Adrenal gland (tissue), 12 donors: ENCODE results near the gene FASTK. TPM values are rescaled to one million over a fixed set of nuclear protein-coding genes. Genes with fewer than 3 reads are reported as not detected.
A peak's percentile ranks its signal among the peaks of the same experiment; 100 is the strongest.

Source experiments
- DNase-seq, 7 donors: peaks; one replicate each; pipeline ENCODE4 v3.0.0-alpha.2; 2019 to 2020
- H3K27ac ChIP-seq, 5 donors: fragments of 200-600 bp; sonication (generic) in 4 of 5; 1 replicate in 3 of 5; 2 replicates in 2 of 5; pipeline versions ENCODE4 v1.5.1 to v1.8.0; 2016 to 2020; ENCODE audit warnings: mild to moderate bottlenecking in 1 of 5
- H3K27me3 ChIP-seq: fragments of 200-600 bp; 2 replicates; pipeline ENCODE4 v1.8.0; 2021
- H3K36me3 ChIP-seq, 2 donors: fragments of 200-600 bp; replicated peaks in 1 of 2; 1 replicate in 1 of 2; 2 replicates in 1 of 2; pipeline versions ENCODE4 v1.5.1 to v1.8.0; 2018 to 2022
- H3K4me1 ChIP-seq, 2 donors: fragments of 200-600 bp; replicated peaks in 1 of 2; 1 replicate in 1 of 2; 2 replicates in 1 of 2; pipeline versions ENCODE4 v1.5.1 to v1.8.0; 2018 to 2021
- H3K4me3 ChIP-seq, 4 donors: fragments of 200-600 bp; sonication (generic) in 3 of 4; one replicate each; pipeline ENCODE4 v1.5.1; 2016 to 2018
- H3K9me3 ChIP-seq, 3 donors: fragments of 200-600 bp; sonication (generic) in 1 of 3; replicated peaks in 1 of 3; 1 replicate in 2 of 3; 2 replicates in 1 of 3; pipeline versions ENCODE4 v1.5.1 to v1.8.0; 2016 to 2021
- CTCF ChIP-seq, 6 experiments: fragments of 450-650 bp in 4 of 6; fragments of 200-600 bp in 2 of 6; sonication (generic) in 1 of 6; IDR thresholded peaks; 1 replicate in 5 of 6; 2 replicates in 1 of 6; pipeline versions ENCODE4 v1.5.1 to v1.8.0; 2016 to 2021; ENCODE audit warnings: antibody characterized with exemption in 6 of 6, mild to moderate bottlenecking in 2 of 6, moderate library complexity in 1 of 6
- POLR2A ChIP-seq, 2 donors: fragments of 450-650 bp; IDR thresholded peaks; one replicate each; pipeline ENCODE4 v1.6.1; 2017; ENCODE audit warnings: antibody characterized with exemption in 2 of 2, mild to moderate bottlenecking in 2 of 2, moderate library complexity in 1 of 2
- WGBS, 4 donors: extraction: QIAGEN DNeasy Blood & Tissue Kit in 2 of 4; methylation state at CpG; one replicate each; pipeline versions ENCODE4 v1.1.5 to v1.1.7; 2013 to 2017; 5-methylcytosine and 5-hydroxymethylcytosine counted together
- intact Hi-C, 2 donors: fragments of 100-400 bp; cut with DNase I; formaldehyde crosslinking; loops; one replicate each; pipeline versions ENCODE4 v1.14.1 to v1.15.0; 2022 to 2023
- polyA plus RNA-seq, 3 donors: library from polyadenylated mRNA; stranded (reverse); fragments of 200-250 nt in 2 of 3; fragments of 350-450 nt in 1 of 3; fragmentation: Illumina TruSeq in 1 of 3; extraction: RNeasy Lipid Tissue Mini Kit (QIAGEN cat#74804) in 1 of 3; gene quantifications; one replicate each; pipeline ENCODE4 v1.2.3, GENCODE V29; 2013 to 2014
- total RNA-seq, 9 donors: library from RNA; depleted of rRNA in 4 of 9; stranded (reverse); fragments of >200 nt in 4 of 9; fragments of 120-200 nt in 1 of 9; fragmentation: NEBNext Ultra II Directional in 1 of 9; extraction: Animal tissue kit (Norgen Biotek cat#: 25700) in 1 of 9; gene quantifications; one replicate each; pipeline versions ENCODE4 v1.1.0 to v1.2.4, GENCODE V29; 2013 to 2023
- donor health status: healthy with polysubstance abuse.
- donor health status: Bipolar disorder and iron deficiency.
- donor health status: DM: yes; HTN: yes; CAD: no.
- donor health status: DM: no; HTN: no; CAD: no.
- donor health status: DM: no; HTN: no; CAD: no.
- donor health status: DM: yes; HTN: yes; CAD: no.

The FASTK gene
- total and polyA plus RNA-seq, 12 donors, result 21.4 to 516 (median 85.8) TPM

GRCh38 chr7:151113344-151114150 lies 32.9 kb upstream of the FASTK start:
- H3K36me3 ChIP-seq, result peaks cover 0 to 10% of the 10 kb centered on the region in 2 donors
- no peaks in the 10 kb centered on the region for H3K27me3 ChIP-seq
- WGBS, 4 donors, result 77 to 82% (median 80%) methylated on average over 7 to 13 of the region's 13 CpGs
- no peaks in the 10 kb centered on the region for H3K9me3 ChIP-seq
- H3K27ac ChIP-seq, result peak overlapping the region in 2 of 5 donors; percentile 19 to 26
- no peak for DNase-seq
- intact Hi-C loops, result loop anchor here (5.0 kb wide), 3 partner anchors 91 to 216 kb away; partner anchors contain the start of gene ATG9B (in 1 of the 2)
- H3K4me1 ChIP-seq, result peaks cover 0 to 7% of the 10 kb centered on the region in 2 donors
- H3K4me3 ChIP-seq, result no peak overlapping the region
- TF ChIP-seq POLR2A (IDR thresholded peaks at IDR 0.05), result no peak
- no peak for TF ChIP-seq CTCF (IDR thresholded peaks at IDR 0.05)

GRCh38 chr7:151110941-151111645 lies 30.5 kb upstream of the FASTK start:
- Histone ChIP-seq H3K9me3 (no peaks in the 10 kb centered on the region), H3K4me3 (no peak overlapping the region), H3K27ac (no peak overlapping the region), H3K4me1 (peaks cover 0 to 7% of the 10 kb centered on the region in 2 donors), H3K27me3 (no peaks in the 10 kb centered on the region), H3K36me3 (no peaks in the 10 kb centered on the region)
- 0 to 42% (median 26%) methylated on average over 4 to 20 of the region's 20 CpGs for WGBS, 4 donors
- peak; percentile 70 to 89 (median 80) for DNase-seq
- no peak for TF ChIP-seq POLR2A (IDR thresholded peaks at IDR 0.05)
- TF ChIP-seq CTCF (IDR thresholded peaks at IDR 0.05), result peak; percentile 79 to 92 (median 85)
- intact Hi-C loops, result loop anchor here (5.0 kb wide), 3 partner anchors 89 to 214 kb away; partner anchors contain the start of gene ATG9B (in 1 of the 2)

GRCh38 chr7:151110236-151110940 lies 29.8 kb upstream of the FASTK start:
- Histone ChIP-seq H3K9me3 (no peaks in the 10 kb centered on the region), H3K4me3 (no peak overlapping the region), H3K4me1 (peaks cover 0 to 7% of the 10 kb centered on the region in 2 donors), H3K36me3 (no peaks in the 10 kb centered on the region), H3K27ac (no peak overlapping the region), H3K27me3 (no peaks in the 10 kb centered on the region)
- TF ChIP-seq CTCF (IDR thresholded peaks at IDR 0.05) (no peak), POLR2A (IDR thresholded peaks at IDR 0.05) (no peak)
- 67 to 77% (median 75%) methylated on average over 11 of the region's 11 CpGs for WGBS, 4 donors
- DNase-seq, result no peak
- intact Hi-C loops, result loop anchor here (5.0 kb wide), 3 partner anchors 88 to 213 kb away; partner anchors contain the start of gene ATG9B (in 1 of the 2)
